Fibroblast of mammary gland (primary cell): ENCODE measurements around the gene MUC2.

Experiments
- DNase-seq: peaks from one replicate; pipeline ENCODE4 v3.0.0-alpha.2; 2010; ENCODE audit warnings: low read depth
- H3K4me3 ChIP-seq: 2 replicates; pipeline ENCODE4 v1.5.1; 2011; ENCODE audit warnings: low read depth, mild to moderate bottlenecking, low read length, moderate library complexity; ENCODE audit not compliant: control insufficient read depth
- CTCF ChIP-seq: conservative IDR thresholded peaks from 2 replicates; pipeline ENCODE4 v1.5.1; 2011; ENCODE audit warnings: low read depth, low read length, inconsistent platforms; ENCODE audit not compliant: control insufficient read depth, insufficient read depth

MUC2 gene

GRCh38 chr11:1074244-1075221 lies at the start of gene MUC2:
Gene MUC2 (plus strand): TSS chr11:1074874.
- no peak for DNase-seq
- TF ChIP-seq CTCF: no peak

DNA sequence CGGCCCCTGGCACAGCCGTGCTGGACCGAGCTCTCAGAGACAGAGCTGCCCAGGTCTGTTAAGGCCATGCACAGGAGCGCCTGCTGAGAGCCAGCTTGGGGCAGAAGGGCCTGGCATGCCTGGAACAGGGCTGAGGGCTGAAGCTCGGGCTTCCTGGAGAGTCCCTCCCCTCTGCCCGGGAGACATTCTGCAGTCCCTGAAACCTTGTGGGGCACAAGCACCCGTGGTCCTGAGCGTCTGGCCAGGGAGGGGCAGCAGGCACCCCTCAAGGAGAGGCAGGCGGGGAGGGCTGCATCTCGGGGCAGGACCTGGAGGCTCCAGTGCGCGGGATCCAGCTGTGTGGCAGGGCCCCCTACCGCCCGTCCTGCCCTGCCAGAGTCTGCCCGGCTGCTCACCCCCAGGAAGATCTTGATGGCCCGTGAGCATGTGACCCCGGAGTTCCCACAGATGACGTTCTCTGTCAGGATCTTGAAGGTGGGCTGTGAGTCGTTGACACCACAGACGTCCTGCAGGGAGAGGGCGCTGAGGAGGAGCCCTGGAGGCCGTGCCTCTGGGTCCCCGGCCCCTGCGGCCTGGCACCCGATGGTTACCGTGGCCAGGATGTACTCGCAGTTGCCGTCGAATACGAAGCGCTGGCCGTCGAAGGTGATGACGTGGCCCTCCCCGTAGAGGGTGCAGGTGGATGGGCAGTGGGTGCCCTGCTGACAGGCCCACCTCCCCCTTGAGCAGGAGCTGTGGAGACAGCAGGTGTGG lies 49.1 kb upstream of the MUC2 start:
- no peak for TF ChIP-seq CTCF
- H3K4me3 ChIP-seq: no peak overlapping the region
- DNase-seq: no peak

More at GRCh38 chr11:1074244-1075221, at the start of gene MUC2:
- H3K4me3 ChIP-seq: no peak within 1 kb of the TSS

GRCh38 chr11:1026163-1026450 lies 48.6 kb upstream of the MUC2 start:
- no peak overlapping the region for H3K4me3 ChIP-seq
- DNase-seq: no peak
- no peak for TF ChIP-seq CTCF

DNA sequence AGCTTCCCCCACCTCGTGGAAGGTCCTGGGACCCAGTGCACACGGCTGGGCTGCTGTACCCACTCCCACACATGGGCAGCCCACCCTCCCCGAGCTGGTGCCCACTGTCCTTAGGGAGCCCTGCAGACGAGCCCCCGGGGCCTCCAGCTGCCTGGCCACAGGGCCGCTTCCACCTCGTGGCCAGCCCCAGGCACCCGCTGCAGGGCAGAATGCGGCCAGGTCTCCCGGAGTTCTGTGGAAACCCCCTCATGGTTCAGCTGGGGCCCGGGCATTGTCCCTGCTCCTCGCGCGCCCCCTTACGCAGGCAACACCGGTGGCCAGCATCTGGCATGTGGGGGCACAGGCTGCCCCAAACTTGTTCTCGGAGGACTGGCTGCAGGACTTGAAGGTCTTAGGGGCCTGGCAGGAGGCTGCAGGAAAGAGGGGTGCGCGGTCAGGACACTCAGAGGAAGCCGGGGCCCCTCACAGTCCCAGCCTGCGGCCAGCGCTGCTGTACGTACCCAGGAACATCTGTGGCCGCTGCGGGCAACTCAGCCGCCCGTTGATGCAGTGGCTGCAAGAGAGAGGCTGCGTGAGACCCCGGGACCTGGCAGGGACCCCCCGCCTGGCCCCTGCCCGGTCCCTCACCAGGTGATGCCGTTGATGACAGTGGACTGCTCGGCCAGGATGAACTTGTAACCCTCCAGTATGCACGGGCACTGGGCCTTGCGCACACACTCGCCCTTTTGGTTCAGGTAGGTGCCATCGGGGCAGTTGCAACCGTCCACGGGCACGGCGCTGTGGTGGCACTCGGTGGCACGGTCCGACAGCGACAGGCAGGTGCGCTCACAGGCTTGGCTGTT lies 47.8 kb upstream of the MUC2 start:
- H3K4me3 ChIP-seq: no peak overlapping the region
- no peak for TF ChIP-seq CTCF
- DNase-seq: no peak

GRCh38 chr11:1027483-1028290 lies 47.0 kb upstream of the MUC2 start:
- H3K4me3 ChIP-seq: no peak overlapping the region
- TF ChIP-seq CTCF: no peak
- DNase-seq: no peak

- DNase-seq: no peak
- H3K4me3 ChIP-seq: no peak overlapping the region
- no peak for TF ChIP-seq CTCF
Observed at GRCh38 chr11:1028291-1028540, 46.5 kb upstream of the MUC2 start.
